LNCAP (cell line): ENCODE data around the gene FGFRL1.

Experiments used
- CTCF ChIP-seq: fragments of 450-650 bp; IDR thresholded peaks from 2 replicates; pipeline ENCODE4 v1.5.1; 2017; ENCODE audit warnings: mild to moderate bottlenecking

The FGFRL1 gene

GRCh38 chr4:1019320-1019719, 7.9 kb downstream of the FGFRL1 start:
- no peak for TF ChIP-seq CTCF

- TF ChIP-seq CTCF = no peak
Observed at GRCh38 chr4:1019729-1020470, 8.5 kb downstream of the FGFRL1 start.

GRCh38 chr4:1021386-1022050, 10.1 kb downstream of the FGFRL1 start:
- TF ChIP-seq CTCF = no peak

GRCh38 chr4:1022051-1022738, 10.8 kb downstream of the FGFRL1 start:
- TF ChIP-seq CTCF = no peak

GRCh38 chr4:1022739-1023066, 11.3 kb downstream of the FGFRL1 start:
- TF ChIP-seq CTCF = no peak

- no peak for TF ChIP-seq CTCF
Observed at GRCh38 chr4:1023075-1023640, 11.7 kb downstream of the FGFRL1 start.

- TF ChIP-seq CTCF = no peak
Observed at GRCh38 chr4:1023895-1024740, 12.7 kb downstream of the FGFRL1 start.
